GM21825 (cell line): ENCODE results near the gene TSPAN33.
"Not testable (repeated sequence)": the region's sequence is repeated elsewhere in the genome, so short reads cannot be mapped to it uniquely, and the experiment has no call there.

Experiments
- ATAC-seq: cut with Tn5 transposase; IDR thresholded peaks from one replicate; pipeline ENCODE4 v1.9.1; 2021; ENCODE audit warnings: mild to moderate bottlenecking, moderate library complexity; ENCODE audit not compliant: unreplicated experiment

Gene TSPAN33

DNA sequence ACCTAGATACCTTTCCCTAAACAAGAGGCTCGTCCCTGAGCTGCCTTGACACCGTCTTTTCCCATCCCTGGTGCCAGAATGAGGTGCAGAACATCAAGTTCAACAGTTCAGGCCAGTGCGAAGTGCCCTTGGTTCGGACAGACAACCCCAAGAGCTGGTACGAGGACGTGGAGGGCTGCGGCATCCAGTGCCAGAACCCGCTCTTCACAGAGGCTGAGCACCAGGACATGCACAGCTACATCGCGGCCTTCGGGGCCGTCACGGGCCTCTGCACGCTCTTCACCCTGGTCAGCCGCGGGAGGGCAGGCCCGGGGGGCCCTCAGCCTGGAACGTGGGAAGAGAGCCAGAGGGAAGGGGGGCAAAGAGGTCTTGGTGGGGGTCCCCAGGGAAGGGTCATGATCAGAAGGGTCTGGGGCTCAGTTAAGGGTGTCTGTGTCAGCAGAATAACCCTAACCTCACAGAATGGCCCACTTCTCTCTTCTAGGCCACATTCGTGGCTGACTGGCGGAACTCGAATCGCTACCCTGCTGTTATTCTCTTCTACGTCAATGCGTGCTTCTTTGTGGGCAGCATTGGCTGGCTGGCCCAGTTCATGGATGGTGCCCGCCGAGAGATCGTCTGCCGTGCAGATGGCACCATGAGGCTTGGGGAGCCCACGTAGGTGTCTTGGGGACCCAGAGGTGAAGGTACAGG lies 60.8 kb downstream of the TSPAN33 start:
- ATAC-seq, result no peak

DNA sequence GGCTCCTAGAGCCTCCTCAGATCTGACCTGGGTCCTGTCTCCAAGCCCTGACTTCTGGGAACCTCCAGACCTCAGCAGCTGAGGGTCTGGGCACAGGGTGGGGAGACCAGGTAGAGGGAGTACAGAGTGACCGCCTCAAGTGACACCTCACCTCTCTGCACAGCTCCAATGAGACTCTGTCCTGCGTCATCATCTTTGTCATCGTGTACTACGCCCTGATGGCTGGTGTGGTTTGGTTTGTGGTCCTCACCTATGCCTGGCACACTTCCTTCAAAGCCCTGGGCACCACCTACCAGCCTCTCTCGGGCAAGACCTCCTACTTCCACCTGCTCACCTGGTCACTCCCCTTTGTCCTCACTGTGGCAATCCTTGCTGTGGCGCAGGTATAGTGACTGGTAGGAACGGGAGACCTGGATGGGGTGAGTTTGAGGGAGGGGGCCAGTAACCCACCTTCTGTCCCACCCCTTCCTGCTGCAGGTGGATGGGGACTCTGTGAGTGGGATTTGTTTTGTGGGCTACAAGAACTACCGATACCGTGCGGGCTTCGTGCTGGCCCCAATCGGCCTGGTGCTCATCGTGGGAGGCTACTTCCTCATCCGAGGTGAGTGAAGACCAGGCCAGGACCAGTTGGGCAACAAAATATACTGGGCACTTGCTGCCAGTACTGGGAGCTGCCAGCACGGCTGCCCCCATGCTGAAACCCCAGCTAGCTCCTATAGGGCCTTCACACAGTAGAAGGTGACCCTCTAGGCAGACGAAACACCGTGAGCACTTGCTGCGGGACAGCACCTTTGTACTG lies 61.7 kb downstream of the TSPAN33 start:
- ATAC-seq, result no peak

DNA sequence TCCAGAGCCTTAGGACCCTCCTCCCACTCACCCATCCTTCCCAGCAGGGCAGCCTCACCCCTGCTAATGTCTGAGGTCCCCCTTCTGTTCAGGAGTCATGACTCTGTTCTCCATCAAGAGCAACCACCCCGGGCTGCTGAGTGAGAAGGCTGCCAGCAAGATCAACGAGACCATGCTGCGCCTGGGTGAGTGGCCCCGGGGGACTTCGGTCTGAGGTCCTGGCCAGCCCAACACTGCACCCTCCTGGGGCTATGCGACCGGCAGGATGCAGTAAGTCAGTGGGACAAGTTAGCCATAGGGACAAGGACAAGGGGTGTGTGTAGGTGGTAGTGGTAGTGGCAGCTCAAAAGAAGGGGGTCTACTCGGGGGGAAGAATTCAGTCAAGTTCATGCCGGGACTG lies 64.2 kb downstream of the TSPAN33 start:
- no peak for ATAC-seq

DNA sequence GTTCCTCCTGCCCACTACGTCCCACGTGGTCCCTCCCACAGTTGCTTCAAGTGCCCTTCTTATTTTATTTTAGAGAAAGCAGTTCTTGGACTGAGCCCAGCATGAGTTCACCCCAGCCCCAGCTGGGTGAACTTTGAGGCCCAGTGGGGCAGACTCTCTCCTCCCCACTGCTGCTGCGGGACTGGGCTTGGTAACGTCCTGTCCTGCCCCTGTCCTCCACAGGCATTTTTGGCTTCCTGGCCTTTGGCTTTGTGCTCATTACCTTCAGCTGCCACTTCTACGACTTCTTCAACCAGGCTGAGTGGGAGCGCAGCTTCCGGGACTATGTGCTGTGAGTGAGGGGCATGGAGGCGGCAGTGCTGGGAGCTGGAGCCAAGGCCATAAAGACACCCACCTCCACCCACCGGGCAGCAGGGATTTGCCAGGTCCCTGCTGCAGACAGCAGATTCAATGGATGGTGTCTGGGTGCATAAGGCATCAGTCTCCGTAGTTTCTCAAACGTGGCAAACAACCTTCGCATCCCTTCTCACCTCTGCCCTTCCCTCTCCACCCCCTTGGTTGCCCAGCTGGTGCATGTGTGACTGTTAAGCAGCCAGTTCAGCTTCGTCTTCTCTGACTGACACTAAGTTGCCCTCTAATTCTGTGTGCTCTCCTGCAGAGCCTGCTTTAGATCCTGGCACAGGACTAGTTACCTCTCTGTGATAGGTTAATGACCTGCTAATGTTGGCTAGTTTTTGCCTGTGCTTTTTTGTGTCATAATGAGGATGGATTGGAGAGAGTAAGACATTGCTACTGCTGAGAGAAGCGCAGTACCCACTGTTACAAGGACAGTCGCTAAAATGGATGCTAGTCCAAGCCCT lies 64.8 kb downstream of the TSPAN33 start:
- no peak for ATAC-seq

DNA sequence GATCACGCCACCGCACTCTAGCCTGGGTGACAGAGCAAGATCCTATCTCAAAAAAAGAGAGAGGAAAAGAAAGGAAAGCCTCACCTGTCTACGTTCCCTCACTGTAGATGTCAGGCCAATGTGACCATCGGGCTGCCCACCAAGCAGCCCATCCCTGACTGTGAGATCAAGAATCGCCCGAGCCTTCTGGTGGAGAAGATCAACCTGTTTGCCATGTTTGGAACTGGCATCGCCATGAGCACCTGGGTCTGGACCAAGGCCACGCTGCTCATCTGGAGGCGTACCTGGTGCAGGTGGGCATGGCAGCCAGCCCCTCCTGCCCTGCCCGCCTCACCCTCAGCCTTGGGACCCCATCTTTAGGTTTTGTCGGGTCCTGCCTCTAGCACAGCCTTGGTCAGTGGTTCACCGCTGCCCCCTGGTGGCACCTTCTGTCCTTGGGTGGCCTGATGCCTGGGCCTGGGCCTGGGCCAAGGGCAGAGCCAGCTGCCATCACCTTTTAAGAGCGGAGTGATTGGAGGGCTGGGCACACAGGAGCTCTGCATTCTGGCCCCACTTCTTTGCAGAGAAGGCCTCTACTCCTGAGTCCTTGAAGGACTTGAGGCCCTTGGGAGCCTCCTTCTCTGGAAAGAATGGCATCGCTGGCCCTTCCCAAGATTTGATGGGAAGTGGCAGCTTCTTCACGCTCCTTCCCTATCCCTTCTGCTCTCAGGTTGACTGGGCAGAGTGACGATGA lies 65.9 kb downstream of the TSPAN33 start:
- no peak for ATAC-seq

DNA sequence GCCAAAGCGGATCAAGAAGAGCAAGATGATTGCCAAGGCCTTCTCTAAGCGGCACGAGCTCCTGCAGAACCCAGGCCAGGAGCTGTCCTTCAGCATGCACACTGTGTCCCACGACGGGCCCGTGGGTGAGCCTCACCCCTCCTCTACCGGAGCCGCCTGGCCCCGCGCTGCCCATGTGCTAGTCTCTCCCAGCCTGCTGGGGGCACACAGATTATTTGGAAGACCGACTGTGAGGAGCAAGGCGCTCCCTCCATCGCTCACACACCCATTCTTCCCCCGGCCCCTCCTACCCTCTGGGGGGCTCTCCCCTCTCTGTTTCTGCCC lies 66.4 kb downstream of the TSPAN33 start:
- no peak for ATAC-seq

DNA sequence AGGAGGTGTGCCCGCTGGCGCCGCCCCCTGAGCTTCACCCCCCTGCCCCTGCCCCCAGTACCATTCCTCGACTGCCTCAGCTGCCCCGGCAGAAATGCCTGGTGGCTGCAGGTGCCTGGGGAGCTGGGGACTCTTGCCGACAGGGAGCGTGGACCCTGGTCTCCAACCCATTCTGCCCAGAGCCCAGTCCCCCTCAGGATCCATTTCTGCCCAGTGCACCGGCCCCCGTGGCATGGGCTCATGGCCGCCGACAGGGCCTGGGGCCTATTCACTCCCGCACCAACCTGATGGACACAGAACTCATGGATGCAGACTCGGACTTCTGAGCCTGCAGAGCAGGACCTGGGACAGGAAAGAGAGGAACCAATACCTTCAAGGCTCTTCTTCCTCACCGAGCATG lies 67.6 kb downstream of the TSPAN33 start:
- no peak for ATAC-seq

DNA sequence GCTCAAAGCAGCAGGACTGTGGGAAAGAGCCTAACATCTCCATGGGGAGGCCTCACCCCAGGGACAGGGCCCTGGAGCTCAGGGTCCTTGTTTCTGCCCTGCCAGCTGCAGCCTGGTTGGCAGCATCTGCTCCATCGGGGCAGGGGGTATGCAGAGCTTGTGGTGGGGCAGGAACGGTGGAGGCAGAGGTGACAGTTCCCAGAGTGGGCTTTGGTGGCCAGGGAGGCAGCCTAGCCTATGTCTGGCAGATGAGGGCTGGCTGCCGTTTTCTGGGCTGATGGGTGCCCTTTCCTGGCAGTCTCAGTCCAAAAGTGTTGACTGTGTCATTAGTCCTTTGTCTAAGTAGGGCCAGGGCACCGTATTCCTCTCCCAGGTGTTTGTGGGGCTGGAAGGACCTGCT lies 68.1 kb downstream of the TSPAN33 start:
- ATAC-seq, result no peak

DNA sequence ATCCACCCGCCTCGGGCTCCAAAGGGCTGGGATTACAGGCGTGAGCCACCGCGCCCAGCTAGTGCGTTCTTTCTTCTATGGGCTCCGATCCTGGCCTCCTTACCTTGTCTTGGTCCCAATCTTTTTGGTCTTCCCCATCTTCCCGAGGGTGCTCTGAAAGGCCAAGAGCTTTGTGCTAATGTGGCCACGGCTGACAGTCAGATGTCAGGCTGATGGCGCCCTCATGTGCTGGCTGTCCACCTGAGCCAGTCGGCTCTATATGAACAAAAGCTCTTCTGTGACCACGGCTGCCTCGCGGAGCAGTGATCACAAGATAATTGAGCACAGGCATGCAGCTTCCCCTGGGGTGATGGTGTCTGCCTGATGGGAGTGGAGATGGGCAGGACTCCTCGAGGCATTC lies 69.3 kb downstream of the TSPAN33 start:
- ATAC-seq, result no peak

DNA sequence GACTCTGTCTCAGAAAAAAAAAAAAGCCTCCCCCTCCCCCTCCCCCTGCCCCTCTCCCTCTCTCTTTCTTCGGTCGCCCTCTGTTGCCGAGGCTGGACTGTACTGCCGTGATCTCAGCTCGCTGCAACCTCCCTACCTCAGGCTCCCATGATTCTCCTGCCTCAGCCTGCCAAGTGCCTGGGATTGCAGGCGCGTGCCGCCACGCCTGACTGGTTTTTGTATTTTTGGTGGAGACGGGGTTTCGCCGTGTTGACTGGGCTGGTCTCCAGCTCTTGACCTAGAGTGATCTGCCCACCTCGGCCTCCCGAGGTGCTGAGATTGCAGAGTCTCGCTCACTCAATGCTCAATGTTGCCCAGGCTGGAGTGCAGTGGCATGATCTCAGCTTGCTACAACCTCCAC lies 71.2 kb downstream of the TSPAN33 start:
- not testable (repeated sequence) for ATAC-seq

DNA sequence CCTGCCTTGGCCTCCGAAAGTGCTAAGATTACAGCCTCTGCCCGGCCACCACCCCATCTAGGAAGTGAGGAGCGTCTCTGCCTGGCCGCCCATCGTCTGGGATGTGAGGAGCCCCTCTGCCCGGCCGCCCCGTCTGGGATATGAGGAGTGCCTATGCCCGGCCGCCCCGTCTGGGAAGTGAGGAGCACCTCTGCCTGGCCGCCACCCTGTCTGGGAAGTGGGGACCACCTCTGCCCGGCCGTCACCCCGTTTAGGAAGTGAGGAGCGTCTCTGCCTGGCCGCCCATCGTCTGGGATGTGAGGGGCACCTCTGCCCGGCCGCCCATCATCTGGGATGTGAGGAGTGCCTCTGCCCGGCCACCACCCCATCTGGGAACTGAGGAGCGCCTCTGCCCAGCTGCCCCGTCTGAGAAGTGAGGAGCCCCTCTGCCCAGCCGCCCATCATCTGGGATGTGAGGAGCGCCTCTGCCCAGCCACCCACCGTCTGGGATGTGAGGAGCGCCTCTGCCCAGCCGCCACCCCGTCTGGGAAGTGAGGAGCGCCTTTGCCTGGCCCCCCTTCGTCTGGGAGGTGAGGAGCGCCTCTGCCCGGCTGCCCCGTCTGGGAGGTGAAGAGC lies 71.7 kb downstream of the TSPAN33 start:
- ATAC-seq, result not testable (repeated sequence)

DNA sequence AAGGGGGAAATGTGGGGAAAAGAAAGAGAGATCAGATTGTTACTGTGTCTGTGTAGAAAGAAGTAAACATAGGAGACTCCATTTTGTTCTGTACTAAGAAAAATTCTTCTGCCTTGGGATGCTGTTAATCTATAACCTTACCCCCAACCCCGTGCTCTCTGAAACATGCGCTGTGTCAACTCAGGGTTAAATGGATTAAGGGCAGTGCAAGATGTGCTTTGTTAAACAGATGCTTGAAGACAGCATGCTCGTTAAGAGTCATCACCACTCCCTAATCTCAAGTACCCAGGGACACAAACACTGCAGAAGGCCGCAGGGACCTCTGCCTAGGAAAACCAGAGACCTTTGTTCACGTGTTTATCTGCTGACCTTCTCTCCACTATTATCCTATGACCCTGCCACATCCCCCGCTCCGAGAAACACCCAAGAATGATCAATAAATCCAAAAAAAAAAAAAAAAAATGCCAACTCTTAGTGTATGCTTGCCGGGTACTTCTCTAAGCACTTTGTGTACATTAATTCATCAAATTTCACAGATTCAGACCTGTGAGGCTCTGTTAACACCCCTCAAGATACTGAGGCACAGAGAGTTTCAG lies 72.4 kb downstream of the TSPAN33 start:
- not testable (repeated sequence) for ATAC-seq

DNA sequence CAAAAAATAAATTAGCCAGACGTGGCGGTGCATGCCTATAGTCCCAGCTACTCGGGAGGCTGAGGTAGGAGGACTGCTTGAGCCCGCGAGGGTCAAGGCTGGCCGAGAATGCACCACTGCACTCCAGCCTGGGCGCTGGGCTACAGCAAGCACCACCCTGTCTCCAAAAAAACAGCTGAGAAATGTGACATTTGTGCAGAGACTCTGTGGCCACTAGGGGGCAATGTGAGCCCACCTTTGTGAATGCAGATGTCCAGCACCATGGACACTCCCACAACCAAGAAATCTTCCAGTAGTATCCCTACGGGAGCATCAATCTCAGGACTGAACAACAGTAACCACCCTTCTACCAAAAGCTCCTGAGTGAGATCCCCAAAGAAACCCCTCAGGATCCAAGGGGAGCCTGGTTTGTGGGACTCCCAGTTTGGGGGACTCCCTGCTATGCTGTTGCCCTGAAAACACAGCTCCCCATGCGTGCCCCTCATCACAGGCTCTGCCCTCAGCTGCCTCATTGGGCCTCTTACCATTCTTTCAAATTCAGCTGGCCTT lies 74.1 kb downstream of the TSPAN33 start:
- ATAC-seq, result peak; percentile 58

DNA sequence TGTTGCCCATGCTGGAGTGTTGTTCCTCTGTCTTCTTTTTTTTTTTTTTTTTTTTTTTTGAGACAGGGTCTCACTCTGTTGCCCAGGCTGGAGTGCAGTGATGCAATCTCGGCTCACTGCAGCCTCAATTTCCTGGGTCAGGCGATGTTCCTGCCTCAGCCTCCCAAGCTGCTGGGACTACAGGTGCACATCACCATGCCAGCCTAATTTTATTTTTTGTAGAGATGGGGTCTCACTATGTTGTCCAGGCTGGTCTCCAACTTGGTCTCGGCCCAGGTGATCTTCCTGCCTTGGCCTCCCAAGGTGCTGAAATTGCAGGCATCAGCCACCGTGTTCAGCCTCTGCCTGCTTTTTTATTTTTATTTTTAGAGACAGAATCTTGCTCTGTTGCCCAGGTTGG lies 74.7 kb downstream of the TSPAN33 start:
- not testable (repeated sequence) for ATAC-seq
